ENCODE data around the gene MOGAT1. TPM values are rescaled to one million over a fixed set of nuclear protein-coding genes. Genes with fewer than 3 reads are reported as not detected.

Gene MOGAT1
- total and polyA plus RNA-seq, 2 of the 13 experiments (the other 11 are each of a cell fraction or from before 2014, with no cell fraction given), result 0.98 to 4.3 TPM

DNA sequence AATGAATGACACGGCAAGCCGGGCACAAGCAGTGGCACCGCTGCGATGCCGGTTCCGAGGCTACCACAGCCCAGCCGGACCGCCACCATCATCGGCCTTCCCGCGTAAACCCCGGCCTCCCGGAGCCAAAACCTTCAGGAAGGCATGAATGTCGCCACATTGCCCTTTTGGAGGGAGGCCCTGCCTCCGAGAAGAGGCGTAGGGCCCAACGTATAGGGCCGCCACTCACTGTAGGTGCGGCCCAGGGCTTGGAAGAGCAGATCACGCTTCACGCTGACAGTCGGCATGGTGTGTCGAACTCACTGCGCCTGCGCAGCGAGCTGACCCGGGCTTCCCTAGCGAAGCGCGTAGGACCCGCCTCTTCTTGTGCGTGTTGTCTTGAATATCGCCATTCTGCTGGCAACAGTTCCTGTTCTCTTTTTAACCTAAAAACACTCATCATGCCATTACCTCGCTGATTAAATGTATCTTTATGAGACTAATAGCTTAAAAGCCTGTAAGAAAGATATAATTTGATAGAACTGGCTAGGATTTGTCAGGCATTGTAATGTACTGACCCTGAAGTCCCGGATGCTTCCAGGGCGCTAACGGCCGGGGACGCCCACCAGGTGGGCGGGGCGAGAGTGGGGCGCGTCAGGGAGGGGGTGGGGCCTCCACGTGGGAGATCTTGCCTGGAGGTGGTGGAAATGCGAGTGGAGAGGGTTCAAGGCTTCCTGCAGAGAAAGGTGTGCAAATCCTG is 15.5 kb upstream of the MOGAT1 start, which contains the start of gene FARSB (continued):
- TF ChIP-seq, protein P1, sequence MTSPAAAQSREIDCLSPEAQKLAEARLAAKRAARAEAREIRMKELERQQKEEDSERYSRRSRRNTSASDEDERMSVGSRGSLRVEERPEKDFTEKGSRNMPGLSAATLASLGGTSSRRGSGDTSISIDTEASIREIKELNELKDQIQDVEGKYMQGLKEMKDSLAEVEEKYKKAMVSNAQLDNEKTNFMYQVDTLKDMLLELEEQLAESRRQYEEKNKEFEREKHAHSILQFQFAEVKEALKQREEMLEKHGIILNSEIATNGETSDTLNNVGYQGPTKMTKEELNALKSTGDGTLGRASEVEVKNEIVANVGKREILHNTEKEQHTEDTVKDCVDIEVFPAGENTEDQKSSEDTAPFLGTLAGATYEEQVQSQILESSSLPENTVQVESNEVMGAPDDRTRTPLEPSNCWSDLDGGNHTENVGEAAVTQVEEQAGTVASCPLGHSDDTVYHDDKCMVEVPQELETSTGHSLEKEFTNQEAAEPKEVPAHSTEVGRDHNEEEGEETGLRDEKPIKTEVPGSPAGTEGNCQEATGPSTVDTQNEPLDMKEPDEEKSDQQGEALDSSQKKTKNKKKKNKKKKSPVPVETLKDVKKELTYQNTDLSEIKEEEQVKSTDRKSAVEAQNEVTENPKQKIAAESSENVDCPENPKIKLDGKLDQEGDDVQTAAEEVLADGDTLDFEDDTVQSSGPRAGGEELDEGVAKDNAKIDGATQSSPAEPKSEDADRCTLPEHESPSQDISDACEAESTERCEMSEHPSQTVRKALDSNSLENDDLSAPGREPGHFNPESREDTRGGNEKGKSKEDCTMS (CRISPR knock-in tag; conservative IDR thresholded peaks at IDR 0.05), result no peak
- peak; percentile 88; the same call in 1 of the 2 replicates for TF ChIP-seq NFE2L1 (CRISPR knock-in tag; IDR thresholded peaks at IDR 0.05; ENCODE audit: borderline replicate concordance)
- TF ChIP-seq ZMYM4 (CRISPR knock-in tag; IDR thresholded peaks at IDR 0.05), result 0 out of 2 replicates have a peak, but pooled peaks have one; percentile 55
- no peak for TF ChIP-seq ZNF30 (CRISPR knock-in tag; IDR thresholded peaks at IDR 0.05)
- no peak for TF ChIP-seq ZNF773 (CRISPR knock-in tag; IDR thresholded peaks at IDR 0.05; ENCODE audit: borderline replicate concordance)
- TF ChIP-seq KDM4B (CRISPR knock-in tag; IDR thresholded peaks at IDR 0.05), result no peak
- TF ChIP-seq ZNF232 (CRISPR knock-in tag; IDR thresholded peaks at IDR 0.05; ENCODE audit: borderline replicate concordance), result peak; percentile 88; the same call in 1 of the 2 replicates
- peak; percentile 67; the same call in 1 of the 2 replicates for TF ChIP-seq GMEB2 (CRISPR knock-in tag; IDR thresholded peaks at IDR 0.05; ENCODE audit: low read depth)
- no peak; the same call in 1 of the 2 replicates for TF ChIP-seq ZFP36L1 (CRISPR knock-in tag; IDR thresholded peaks at IDR 0.05)
- peak; percentile 31; the same call in 1 of the 2 replicates for TF ChIP-seq SP5 (CRISPR knock-in tag; IDR thresholded peaks at IDR 0.05; ENCODE audit: borderline replicate concordance, low read depth)
- TF ChIP-seq ZBTB3 (CRISPR knock-in tag; IDR thresholded peaks at IDR 0.05; ENCODE audit: borderline replicate concordance, low read depth), result peak; percentile 58; the same call in 1 of the 2 replicates
- TF ChIP-seq THAP11 (CRISPR knock-in tag; IDR thresholded peaks at IDR 0.05), result peak; percentile 92
- TF ChIP-seq HMGA1 (CRISPR knock-in tag; conservative IDR thresholded peaks at IDR 0.05), result no peak
- TF ChIP-seq RBAK (CRISPR knock-in tag; IDR thresholded peaks at IDR 0.05), result no peak
- TF ChIP-seq ERF (CRISPR knock-in tag; IDR thresholded peaks at IDR 0.05), result peak; percentile 43; the same call in 1 of the 2 replicates
- TF ChIP-seq KDM3A (CRISPR knock-in tag; IDR thresholded peaks at IDR 0.05; ENCODE audit: low read depth), result peak; percentile 59; the same call in 1 of the 2 replicates
- peak; percentile 87; the same call in 1 of the 2 replicates for TF ChIP-seq DNMT1 (CRISPR knock-in tag; IDR thresholded peaks at IDR 0.05)
- TF ChIP-seq ZNF883 (CRISPR knock-in tag; IDR thresholded peaks at IDR 0.05; ENCODE audit: not compliant biosample characterization), result peak; percentile 98
- no peak for TF ChIP-seq NCOA5 (CRISPR knock-in tag; IDR thresholded peaks at IDR 0.05)
- no peak for TF ChIP-seq SMARCC2 (IDR thresholded peaks at IDR 0.05)
- peak; percentile 87 for TF ChIP-seq NRL (CRISPR knock-in tag; IDR thresholded peaks at IDR 0.05; ENCODE audit: borderline replicate concordance)
- no peak; the same call in none of the 2 replicates for TF ChIP-seq KLF9 (CRISPR knock-in tag; IDR thresholded peaks at IDR 0.05; ENCODE audit: low read depth)
- peak; percentile 85 for TF ChIP-seq ZBTB26 (CRISPR knock-in tag; IDR thresholded peaks at IDR 0.05; ENCODE audit: borderline replicate concordance)
- TF ChIP-seq SPEN (CRISPR knock-in tag; IDR thresholded peaks at IDR 0.05; ENCODE audit: low read depth), result peak; percentile 95

Measured in HepG2 (cell line).